Stomach (tissue), 9 donors: ENCODE data around the gene TTC7B. TPM values are rescaled to one million over a fixed set of nuclear protein-coding genes. Genes with fewer than 3 reads are reported as not detected.
A peak's percentile ranks its signal among the peaks of the same experiment; 100 is the strongest.

Experiments used
- DNase-seq, 2 donors: peaks; one replicate each; pipeline versions ENCODE4 v3.0.0 to v3.0.0-alpha.2; 2013 to 2019
- H3K27ac ChIP-seq, 5 donors: fragments of 200-600 bp in 4 of 5; sonication (generic) in 4 of 5; one replicate each; pipeline ENCODE4 v1.5.1; 2013 to 2019; ENCODE audit warnings: mild to moderate bottlenecking in 1 of 5, moderate library complexity in 1 of 5
- H3K27me3 ChIP-seq, 3 donors: fragments of 200-600 bp; sonication (generic); one replicate each; pipeline ENCODE4 v1.5.1; 2017 to 2019; ENCODE audit warnings: mixed run types in 1 of 3
- H3K36me3 ChIP-seq, 4 donors: fragments of 200-600 bp; sonication (generic); 1 replicate in 3 of 4; 2 replicates in 1 of 4; pipeline ENCODE4 v1.5.1; 2016 to 2019
- H3K4me1 ChIP-seq, 4 donors: fragments of 200-600 bp; sonication (generic); one replicate each; pipeline ENCODE4 v1.5.1; 2016 to 2019
- H3K4me3 ChIP-seq, 4 donors: fragments of 200-600 bp; sonication (generic) in 3 of 4; one replicate each; pipeline ENCODE4 v1.5.1; 2016 to 2019; ENCODE audit warnings: mild to moderate bottlenecking in 1 of 4
- H3K9me3 ChIP-seq, 4 donors: fragments of 200-600 bp; sonication (generic); one replicate each; pipeline ENCODE4 v1.5.1; 2016 to 2019
- EP300 ChIP-seq: sonication (generic); formaldehyde crosslinking; IDR thresholded peaks from one replicate; pipeline ENCODE4 v1.6.1; 2017; ENCODE audit warnings: antibody characterized with exemption
- POLR2A ChIP-seq, 4 donors: fragments of 450-650 bp; IDR thresholded peaks; one replicate each; pipeline ENCODE4 v1.6.1; 2016; ENCODE audit warnings: antibody characterized with exemption in 4 of 4, control low read depth in 2 of 4, mild to moderate bottlenecking in 1 of 4, moderate library complexity in 1 of 4
- POLR2AphosphoS5 ChIP-seq, 3 donors: sonication (generic); formaldehyde crosslinking; IDR thresholded peaks; one replicate each; pipeline ENCODE4 v1.6.1; 2016; ENCODE audit warnings: antibody characterized with exemption in 3 of 3
- WGBS, 5 donors: extraction: QIAGEN DNeasy Blood & Tissue Kit in 3 of 5; methylation state at CpG; one replicate each; pipeline versions ENCODE4 v1.1.5 to v1.1.7; 2013 to 2018; 5-methylcytosine and 5-hydroxymethylcytosine counted together
- intact Hi-C: fragments of 100-400 bp; cut with DNase I; formaldehyde crosslinking; loops from one replicate; pipeline ENCODE4 v1.15.1; 2023; ENCODE audit warnings: low total_unique reads
- polyA plus RNA-seq, 3 donors: library from polyadenylated mRNA; stranded (reverse); fragments of 200-250 nt; gene quantifications; one replicate each; pipeline ENCODE4 v1.2.3, GENCODE V29; 2013
- total RNA-seq, 5 donors: library from RNA; depleted of rRNA; stranded (reverse); fragments of >200 nt; gene quantifications; one replicate each; pipeline versions ENCODE4 v1.1.0 to v1.2.3, GENCODE V29; 2014 to 2016
- TF ChIP-seq, protein P1 (sequence below), 7 experiments: fragments of 450-650 bp in 4 of 7; fragments of 200-600 bp in 3 of 7; sonication (generic) in 3 of 7; IDR thresholded peaks; one replicate each; pipeline ENCODE4 v1.5.1; 2016 to 2019; ENCODE audit warnings: antibody characterized with exemption in 7 of 7, control low read depth in 2 of 7, mild to moderate bottlenecking in 1 of 7
- donor health status: healthy with polysubstance abuse.
- donor health status: Bipolar disorder and iron deficiency.
- donor health status: healthy.

Gene TTC7B
- total and polyA plus RNA-seq, 8 donors, result 6.8 to 110 (median 17.7) TPM

DNA sequence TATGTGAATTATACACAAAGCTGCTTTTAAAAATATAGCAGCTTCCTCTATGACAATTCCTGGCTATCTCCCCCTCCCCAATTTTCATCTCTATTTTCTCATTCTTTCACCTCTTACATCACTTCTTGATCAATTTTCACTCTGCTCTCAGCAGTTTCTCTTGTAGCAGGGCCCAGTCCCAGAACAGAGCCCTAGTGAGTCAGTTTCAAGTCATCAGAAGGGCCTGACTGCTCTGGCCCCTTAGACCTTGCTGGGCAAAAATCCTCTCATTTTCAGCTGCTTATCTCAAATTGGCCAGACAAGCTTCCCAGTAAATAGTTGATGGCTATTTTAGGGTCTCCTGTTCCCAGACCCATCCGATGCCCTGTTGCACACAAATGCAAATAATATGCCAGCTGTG lies 101.4 kb downstream of the TTC7B start:
- peaks cover 0 to 11% (median 9%) of the 10 kb centered on the region in 4 donors for H3K36me3 ChIP-seq
- H3K27me3 ChIP-seq, result no peaks in the 10 kb centered on the region
- H3K9me3 ChIP-seq, result no peaks in the 10 kb centered on the region
- H3K4me3 ChIP-seq, result no peak overlapping the region
- intact Hi-C loops, result no loop called here
- peaks cover 0 to 10% (median 0%) of the 10 kb centered on the region in 4 donors for H3K4me1 ChIP-seq
- no peak for TF ChIP-seq POLR2AphosphoS5 (IDR thresholded peaks at IDR 0.05)
- TF ChIP-seq EP300, result no peak
- no peak for TF ChIP-seq POLR2A (IDR thresholded peaks at IDR 0.05)
- TF ChIP-seq, protein P1, sequence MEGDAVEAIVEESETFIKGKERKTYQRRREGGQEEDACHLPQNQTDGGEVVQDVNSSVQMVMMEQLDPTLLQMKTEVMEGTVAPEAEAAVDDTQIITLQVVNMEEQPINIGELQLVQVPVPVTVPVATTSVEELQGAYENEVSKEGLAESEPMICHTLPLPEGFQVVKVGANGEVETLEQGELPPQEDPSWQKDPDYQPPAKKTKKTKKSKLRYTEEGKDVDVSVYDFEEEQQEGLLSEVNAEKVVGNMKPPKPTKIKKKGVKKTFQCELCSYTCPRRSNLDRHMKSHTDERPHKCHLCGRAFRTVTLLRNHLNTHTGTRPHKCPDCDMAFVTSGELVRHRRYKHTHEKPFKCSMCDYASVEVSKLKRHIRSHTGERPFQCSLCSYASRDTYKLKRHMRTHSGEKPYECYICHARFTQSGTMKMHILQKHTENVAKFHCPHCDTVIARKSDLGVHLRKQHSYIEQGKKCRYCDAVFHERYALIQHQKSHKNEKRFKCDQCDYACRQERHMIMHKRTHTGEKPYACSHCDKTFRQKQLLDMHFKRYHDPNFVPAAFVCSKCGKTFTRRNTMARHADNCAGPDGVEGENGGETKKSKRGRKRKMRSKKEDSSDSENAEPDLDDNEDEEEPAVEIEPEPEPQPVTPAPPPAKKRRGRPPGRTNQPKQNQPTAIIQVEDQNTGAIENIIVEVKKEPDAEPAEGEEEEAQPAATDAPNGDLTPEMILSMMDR (IDR thresholded peaks at IDR 0.05), result no peak
- DNase-seq, result no peak
- no peak overlapping the region for H3K27ac ChIP-seq
- 88 to 100% (median 93%) methylated on average over 1 of the region's 1 CpG for WGBS, 5 donors

DNA sequence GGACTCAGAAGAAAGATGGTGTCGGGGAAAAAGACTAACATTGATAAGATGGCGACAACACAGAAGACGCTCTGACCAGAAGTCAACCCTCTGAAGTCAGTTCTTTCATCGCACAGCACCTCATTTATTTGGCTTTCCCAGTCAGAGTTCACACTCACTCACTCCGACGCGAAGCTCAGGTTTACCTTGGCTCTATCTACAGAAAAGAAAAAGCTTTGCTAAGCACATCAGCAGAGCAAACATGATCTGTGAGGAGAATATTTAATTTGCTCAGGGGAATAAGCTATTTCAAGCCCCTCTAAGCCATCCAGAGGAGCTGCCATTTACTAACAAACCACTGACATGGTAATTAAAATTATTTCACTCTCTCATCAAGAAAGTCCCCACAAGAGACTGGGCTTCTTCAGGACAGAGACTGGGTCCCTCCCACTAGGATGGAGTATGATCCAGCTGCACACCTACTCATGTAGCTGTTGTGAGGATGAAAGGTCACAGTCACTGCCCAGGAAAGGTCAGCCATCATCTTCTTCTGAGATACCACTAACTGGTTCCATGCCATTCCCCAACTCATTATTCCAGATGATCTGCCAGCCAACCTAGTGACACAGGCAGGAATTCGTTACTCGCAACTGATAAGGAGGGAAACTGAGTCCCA lies 111.4 kb downstream of the TTC7B start:
- intact Hi-C loops, result no loop called here
- DNase-seq, result no peak
- H3K27ac ChIP-seq, result no peak overlapping the region

DNA sequence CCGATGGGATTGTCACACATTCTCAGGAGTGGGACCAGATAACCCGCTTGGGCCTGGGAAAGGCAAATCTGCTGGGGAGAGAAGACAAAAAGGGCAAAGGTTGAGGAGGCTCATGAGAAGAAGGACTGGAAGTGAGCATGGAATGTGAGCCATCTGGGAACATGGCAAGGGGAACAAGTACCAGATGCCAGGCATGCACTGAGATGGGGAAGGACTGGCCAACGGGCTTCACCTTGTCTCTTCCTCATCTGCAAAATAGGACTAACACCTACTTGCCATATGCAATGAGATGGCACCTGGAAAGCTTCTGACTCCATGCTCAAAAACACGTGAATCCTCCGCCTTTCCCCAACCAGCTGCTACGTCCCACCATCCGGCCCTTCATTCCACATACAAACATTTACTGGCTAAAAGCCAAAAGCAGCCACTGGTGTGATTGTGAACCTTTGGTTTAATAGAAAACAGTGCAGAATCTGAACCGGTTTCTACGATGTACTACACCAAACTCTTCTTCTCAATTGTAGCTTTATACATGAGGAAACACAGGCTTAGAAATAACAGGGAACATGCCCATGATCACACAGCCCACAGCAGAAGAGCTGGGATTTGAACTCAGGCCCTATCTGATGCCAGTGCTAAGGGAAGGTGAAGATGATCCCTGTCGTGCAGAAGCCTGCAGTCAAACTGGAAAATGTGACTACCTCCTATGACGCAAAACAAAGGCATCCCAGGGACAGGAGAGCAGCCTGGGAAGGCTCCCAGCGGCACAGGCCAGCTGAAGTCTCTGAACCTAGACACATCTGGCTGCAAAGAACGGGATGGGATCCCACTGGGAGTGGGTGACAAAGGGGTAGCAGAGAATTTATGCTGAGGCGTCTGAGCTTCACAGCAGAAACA lies 112.1 kb downstream of the TTC7B start:
- no peaks in the 10 kb centered on the region for H3K9me3 ChIP-seq
- H3K27ac ChIP-seq, result no peak overlapping the region
- WGBS, 5 donors, result 59 to 86% (median 70%) methylated on average over 13 to 14 of the region's 14 CpGs
- DNase-seq, result no peak
- H3K36me3 ChIP-seq, result no peaks in the 10 kb centered on the region
- peaks cover 0 to 7% (median 2%) of the 10 kb centered on the region in 4 donors for H3K4me1 ChIP-seq
- no peak overlapping the region for H3K4me3 ChIP-seq
- intact Hi-C loops, result no loop called here
- TF ChIP-seq, protein P1 (IDR thresholded peaks at IDR 0.05), result no peak
- TF ChIP-seq POLR2AphosphoS5 (IDR thresholded peaks at IDR 0.05), result no peak
- no peak for TF ChIP-seq POLR2A (IDR thresholded peaks at IDR 0.05)
- TF ChIP-seq EP300, result no peak
- no peaks in the 10 kb centered on the region for H3K27me3 ChIP-seq

More for the DNA sequence above, 111.4 kb downstream of the TTC7B start:
- WGBS, 5 donors, result 49 to 78% (median 70%) methylated on average over 9 of the region's 9 CpGs
- H3K36me3 ChIP-seq, result no peaks in the 10 kb centered on the region
- no peaks in the 10 kb centered on the region for H3K27me3 ChIP-seq
- TF ChIP-seq EP300 (no peak), POLR2A (IDR thresholded peaks at IDR 0.05) (no peak), POLR2AphosphoS5 (IDR thresholded peaks at IDR 0.05) (no peak)
- TF ChIP-seq, protein P1 (IDR thresholded peaks at IDR 0.05), result no peak
- peaks cover 0 to 7% (median 2%) of the 10 kb centered on the region in 4 donors for H3K4me1 ChIP-seq
- no peak overlapping the region for H3K4me3 ChIP-seq
- no peaks in the 10 kb centered on the region for H3K9me3 ChIP-seq

DNA sequence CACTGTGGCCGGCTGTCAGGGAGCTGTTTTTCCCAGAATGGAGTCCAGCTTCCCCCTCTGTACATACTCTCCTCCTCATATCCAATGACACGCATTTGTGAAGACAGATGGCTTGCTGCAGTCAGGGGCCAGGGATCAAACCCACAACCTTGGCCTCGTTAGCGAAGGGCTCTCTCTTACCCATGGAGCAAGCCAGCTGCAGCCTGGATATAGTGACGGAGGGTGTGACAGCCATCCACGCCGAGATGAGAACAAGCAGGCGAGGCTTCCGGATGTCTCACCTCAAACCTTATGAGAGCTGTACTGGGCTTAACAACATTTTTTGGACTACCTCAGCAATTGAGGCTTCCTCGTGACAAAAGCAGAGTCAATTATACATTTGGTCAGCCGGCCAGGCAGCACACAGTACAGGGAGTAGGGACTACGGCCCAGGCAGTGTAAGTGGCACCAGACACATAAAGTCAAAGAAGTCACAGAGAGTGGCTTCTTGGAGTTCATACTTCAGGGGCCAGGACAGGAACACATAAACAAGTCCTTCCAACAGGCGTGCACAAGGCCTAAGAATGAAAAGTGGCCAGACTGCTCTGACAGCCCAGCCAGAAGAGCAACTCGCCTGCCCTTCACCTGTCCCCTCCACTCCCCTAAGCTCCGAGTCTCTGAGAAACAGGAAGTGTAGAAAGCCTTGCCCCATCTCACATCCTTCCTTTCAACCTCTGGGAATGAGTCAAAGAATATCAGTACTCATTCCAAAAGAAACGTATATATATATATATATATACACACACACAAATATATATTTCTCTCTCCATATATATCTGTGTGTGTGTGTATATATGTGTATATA lies 115.1 kb downstream of the TTC7B start:
- Histone ChIP-seq H3K27ac (peak overlapping the region in 2 of 5 donors; percentile 1 to 50), H3K4me1 (peaks cover 0 to 37% (median 27%) of the 10 kb centered on the region in 4 donors), H3K9me3 (no peaks in the 10 kb centered on the region), H3K36me3 (no peaks in the 10 kb centered on the region), H3K4me3 (no peak overlapping the region), H3K27me3 (no peaks in the 10 kb centered on the region)
- TF ChIP-seq EP300, result no peak
- TF ChIP-seq POLR2A (IDR thresholded peaks at IDR 0.05), result no peak
- no peak for TF ChIP-seq POLR2AphosphoS5 (IDR thresholded peaks at IDR 0.05)
- TF ChIP-seq, protein P1 (IDR thresholded peaks at IDR 0.05), result no peak
- WGBS, 5 donors, result 75 to 81% (median 78%) methylated on average over 15 to 16 of the region's 16 CpGs
- intact Hi-C loops, result no loop called here
- peak in 1 of 2 donors; percentile 52 for DNase-seq
